Activated CD4-positive, alpha-beta T cell treated with anti-CD3 and anti-CD28 coated beads for 24 hours (primary cell): ENCODE data around the gene CST9L.

Source experiments
- DNase-seq, 2 donors: peaks; one replicate each; pipeline ENCODE4 v3.0.0-alpha.2; 2020; ENCODE audit warnings: low read depth in 2 of 2

The CST9L gene, protein sequence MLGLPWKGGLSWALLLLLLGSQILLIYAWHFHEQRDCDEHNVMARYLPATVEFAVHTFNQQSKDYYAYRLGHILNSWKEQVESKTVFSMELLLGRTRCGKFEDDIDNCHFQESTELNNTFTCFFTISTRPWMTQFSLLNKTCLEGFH

DNA sequence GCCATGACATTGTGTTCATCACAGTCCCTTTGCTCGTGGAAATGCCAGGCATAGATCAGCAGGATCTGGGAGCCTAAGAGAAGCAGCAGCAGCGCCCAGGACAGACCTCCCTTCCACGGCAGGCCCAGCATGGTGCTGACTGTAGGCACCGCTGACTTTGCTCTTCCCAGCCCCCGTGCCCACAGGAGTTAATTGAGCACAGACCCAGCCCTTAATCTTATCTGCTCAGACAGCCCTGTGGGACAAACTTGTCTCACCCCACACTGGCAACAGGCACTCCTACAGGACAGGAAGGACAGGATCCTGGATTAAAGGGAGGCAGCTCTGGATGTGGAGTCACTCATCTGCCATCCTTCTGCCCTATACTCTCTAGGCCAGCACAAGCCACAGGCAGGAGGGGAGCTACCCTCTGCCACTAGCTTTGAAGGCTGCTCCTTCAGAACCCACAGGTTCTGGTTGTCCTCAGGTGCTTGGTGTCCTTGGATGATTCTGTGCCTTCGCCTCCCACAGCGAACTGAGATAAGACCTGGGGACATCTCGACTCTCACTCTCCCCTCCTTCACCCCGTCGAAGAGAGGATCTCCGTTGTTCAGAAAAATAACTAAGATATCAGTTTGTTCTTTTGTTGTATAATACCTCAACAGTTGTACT, at the start of gene CST9L:
Gene CST9L (minus strand): TSS at position 165 of the 651 bp plus-strand sequence. CDS start 34 bp downstream, at position 131.
- DNase-seq = no peak

DNA sequence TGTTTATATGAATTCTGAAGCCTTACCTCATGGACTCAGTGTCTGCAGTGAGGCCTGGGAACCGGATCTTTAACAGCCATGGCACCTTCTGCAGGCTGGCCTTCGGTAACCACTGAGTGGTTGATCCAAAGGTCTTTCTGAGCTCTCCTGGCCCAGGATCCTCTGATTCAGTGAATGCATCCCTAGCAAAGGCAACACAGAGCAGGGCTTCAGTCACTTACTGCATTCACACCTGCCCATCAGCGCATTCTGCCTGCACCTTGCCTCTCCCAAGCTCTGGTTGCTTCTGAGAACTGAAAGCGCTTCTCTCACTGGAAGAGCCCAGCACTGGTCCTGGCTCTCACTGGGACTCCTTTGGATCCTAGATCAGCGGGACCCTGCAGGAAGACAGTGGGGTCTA, 45.9 kb upstream of the CST9L start:
- DNase-seq = no peak

DNA sequence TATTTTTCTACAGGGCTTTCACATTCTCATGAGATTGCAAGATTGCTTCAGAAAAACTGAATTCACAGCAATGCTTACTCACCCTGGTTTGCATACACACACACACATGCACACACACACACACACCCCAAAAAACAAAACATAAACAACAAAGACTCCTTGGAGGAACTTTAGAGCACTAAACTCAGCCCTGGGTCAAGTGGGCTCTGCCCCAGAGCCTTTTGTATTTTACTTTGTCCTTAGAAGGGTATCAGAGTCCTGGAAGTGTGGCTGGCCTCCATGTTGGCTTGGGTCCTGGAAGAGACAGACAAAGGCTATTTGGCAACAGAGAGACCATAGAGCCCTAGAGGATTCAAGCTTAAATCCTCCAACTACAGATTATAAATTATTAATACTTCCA, 45.4 kb upstream of the CST9L start:
- DNase-seq = no peak

DNA sequence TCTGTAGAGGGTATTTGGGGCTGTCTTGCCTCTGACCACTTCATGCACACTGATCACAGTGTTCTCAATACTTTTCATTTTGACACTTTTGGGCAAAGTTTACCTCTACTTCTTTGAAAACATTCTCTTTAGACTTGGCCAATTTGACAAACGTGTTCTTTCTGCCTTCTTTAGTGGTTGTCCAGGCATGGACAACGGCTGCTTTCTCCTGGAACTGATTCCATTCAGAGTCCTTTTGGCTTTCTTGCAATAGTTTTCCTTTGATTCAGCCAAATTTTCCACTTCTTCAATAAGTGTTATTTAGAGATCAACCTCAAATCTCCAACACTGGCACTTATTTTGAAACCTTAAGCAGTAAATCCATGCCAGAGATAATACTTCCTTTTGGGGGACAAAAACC, 44.1 kb upstream of the CST9L start:
- DNase-seq = no peak

DNA sequence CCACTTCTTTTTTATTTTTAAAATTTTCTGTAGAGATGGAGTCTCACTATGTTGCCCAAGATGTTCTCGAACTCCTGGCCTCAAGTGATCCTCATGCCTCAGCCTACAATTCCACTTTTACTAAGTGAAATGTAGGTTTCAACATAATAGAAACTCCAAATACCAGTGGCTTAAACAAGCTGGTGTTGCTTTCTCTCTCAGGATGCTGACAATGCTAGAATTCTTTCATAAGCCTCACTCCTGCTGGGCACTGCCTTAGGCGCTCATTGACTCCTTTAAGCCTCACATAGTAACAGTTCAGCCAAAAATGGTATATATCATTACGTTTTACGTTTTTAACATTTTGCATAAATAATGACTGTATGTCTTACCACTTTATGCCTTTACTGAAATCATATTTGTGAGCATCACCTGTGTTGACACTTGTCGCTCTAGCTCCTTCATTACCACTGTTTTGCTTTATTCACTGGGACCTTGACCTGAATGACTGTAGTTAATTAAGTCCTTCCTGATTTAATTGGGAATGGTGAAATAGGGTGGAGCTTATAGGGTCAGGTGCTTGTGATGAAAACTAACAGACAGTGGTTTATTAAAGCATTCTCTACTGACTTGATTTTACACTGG, 41.3 kb upstream of the CST9L start:
- DNase-seq = no peak

DNA sequence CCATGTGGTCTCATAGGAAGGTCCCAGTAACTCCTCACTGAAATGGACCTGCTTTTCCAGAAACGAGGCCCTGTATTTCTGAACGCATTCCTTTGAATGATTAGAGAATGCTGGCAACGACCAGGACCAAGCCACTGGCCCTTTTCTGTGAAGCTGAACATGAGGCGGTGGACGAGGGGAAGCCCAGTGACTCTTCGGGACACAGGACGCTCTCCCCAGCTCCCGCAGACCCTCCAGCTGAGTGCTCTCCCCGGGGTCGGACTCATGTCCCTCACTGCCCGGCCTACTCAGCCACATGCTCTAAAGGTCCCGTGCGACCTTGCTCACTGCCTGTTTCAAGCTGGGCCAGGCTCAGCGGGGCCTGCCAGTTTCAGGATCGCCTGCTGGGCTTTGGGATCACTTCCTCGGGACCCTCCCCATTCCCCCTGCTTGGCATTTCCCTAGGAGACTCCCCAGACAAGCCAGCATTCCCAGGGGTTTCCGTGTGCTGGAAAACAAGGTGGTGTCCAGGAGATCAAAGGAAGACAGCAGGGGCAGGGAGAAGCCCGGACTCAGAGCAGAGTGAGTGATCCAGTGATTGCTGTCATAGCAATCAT, 40.1 kb upstream of the CST9L start:
- DNase-seq = no peak

DNA sequence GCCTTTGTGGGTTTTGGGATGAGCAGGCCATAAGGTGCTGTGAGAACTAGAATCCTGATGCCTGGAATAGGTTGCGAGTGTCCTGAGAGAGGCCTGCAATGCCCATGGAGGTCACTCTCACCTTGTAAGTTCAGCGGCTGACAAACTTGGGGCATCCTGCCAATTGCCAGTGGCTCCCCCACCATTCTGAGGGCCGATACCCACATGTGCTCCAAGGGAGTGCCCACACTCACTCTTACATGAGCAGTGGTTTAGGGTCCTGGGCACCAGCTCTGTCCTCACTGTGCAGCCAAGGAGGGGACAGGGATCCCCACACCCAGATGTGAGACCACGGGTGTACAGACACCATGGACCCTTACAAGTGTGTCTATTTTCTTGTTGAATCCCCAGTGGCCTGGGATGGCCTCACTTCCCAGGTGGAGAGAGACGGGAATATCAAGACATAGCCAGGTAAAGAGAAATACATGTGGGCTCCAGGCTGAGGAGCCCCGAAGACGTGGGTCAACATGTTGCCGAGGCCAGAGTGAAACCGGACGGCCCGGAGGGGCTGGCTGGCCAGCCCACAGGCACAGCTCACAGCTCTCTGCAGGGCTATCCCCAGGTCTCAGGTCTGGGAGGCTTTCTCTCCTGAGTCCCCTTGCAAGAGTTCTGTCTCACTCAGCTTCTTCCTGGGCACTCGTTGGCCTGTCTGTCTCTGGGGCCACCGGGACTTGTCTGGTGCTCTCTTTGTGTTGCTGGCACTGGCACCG, 39.4 kb upstream of the CST9L start:
- no peak for DNase-seq

DNA sequence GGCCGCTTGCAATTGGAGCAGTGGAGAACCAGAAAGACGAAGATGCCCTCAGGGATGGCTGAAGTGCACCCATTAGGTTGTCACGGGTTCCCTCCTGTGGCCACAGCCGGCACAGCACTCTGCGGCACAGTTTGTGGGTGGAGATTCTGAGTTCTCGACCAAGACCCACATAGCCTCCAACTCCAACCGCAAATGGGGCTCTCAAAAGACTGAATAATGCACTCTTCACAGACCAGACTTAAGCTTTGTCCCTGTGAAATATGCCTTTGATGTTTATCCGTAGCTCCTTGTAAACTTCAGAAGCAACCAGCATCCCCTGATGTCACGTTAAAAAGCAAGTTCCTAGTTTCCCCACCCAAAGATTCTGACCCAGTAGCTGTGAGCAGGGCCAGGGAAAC, 38.4 kb upstream of the CST9L start:
- DNase-seq = peak; percentile 43 to 62

DNA sequence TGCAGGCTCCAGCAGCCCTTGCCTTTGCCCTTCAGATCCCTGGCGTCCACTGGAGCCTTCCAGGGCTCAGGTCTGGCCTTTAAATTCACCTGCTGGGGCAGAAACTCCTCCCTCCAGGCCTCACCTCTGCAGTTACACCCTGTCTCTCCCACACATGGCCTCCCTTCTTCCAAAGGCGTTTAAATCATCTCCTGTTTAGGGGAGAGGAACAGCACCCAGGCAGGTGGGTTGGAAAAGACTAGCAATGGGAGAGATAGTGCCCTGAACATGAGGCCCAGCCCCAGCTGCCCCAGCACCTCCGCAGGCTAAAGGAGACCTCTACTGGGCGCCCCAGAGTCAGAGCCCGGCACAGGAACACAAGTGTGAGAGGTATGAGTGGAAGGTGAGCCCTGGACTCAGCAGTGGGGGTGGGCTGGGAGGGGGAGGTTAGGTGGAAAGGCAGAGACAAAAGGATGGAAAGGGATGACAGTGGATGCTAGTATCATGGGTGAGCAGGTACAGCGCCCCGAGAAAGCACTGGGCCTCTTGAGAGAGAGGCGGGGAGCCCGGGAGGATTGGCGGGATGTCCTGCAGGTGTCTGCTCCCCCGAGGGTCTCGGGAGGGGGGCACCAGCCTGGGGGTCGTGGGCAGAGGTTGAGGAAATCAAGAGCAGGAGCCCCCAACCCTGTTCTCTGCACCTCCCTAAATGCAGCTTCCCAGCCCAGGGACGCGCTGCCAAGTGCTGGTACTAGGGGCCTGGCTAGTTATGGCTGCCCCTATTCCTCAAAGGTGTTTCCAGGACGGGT, 37.8 kb upstream of the CST9L start, which contains the start of gene CST9:
Gene CST9 (minus strand): TSS at position 51 of the 785 bp plus-strand sequence. CDS start 53 bp downstream, outside the sequence.
- no peak for DNase-seq

DNA sequence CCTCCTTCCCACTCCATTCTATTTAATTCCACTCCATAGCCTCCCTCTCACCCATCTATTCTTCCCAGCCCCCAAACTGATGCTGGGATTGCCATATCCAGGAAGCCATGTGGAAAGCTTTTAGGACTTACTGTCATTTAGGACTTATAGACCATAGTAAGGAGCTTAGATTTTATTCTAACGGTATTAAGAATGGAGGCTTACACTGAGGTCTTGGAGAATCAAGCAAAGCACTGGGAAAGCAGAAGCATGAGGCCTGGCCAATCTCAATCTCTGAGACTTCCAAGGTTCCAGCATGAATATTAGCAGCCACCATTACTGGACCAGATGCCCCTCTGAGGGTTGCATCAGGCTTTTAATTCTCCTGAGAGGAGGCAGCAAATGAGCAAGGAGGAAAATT, 36.0 kb upstream of the CST9L start:
- no peak for DNase-seq

DNA sequence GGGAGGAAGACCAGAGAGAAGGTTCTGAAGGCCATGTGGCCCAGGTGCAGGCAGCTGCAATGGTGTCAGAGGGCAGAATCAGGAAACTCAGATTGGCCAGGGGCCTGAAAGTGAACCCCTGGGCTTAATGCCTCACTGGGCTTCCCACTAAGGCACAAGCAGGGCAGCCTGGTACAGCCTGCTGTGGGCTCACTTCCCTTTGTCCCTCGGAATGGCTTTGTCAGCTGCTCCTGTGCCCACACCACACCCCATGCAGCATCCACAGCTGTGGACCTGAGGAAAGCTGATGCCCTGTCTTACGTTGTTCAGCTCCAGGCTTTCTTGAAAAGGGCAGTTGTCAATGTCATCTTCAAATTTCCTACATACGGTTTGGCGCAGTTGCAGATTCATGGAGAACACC, 35.0 kb upstream of the CST9L start:
- DNase-seq = no peak

DNA sequence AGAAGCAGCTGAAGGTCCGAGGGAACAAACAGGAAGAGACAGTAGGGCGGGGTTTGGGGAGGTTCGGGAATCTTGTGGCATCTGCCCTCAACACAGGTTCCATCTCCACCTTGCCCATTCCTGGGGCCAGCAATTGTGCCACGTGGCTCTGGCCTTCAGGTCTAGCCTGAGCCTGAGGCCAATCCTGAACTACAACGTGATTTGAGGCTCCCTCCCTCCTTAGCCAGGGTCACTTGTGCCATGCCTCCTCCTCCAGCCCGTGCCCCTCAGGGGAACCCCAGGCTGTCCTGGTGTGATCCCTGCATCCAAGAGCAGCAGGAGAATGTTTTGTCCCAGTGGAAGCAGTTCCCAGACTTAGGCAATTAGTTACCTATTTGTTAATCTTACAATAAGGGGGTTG, 34.4 kb upstream of the CST9L start:
- DNase-seq = no peak

DNA sequence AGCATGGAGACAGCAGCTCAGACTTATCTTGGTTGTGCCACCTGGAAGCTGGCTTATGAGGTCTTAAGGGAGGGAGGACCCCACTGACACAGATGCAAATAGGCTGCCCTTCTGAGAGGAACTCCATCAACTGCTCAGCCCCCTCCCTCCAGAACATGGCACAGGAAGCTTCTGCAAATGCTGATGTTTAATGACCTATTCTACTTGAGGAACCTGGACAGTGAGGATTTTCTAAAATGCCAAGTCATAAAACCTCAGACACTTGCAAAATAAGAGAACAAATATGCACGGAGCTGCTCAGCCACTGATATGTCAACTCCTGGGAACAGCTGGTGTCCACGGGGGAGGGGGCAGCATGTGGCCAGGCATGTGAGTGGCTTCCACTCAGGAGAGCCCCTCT, 34.0 kb upstream of the CST9L start:
- DNase-seq = no peak

DNA sequence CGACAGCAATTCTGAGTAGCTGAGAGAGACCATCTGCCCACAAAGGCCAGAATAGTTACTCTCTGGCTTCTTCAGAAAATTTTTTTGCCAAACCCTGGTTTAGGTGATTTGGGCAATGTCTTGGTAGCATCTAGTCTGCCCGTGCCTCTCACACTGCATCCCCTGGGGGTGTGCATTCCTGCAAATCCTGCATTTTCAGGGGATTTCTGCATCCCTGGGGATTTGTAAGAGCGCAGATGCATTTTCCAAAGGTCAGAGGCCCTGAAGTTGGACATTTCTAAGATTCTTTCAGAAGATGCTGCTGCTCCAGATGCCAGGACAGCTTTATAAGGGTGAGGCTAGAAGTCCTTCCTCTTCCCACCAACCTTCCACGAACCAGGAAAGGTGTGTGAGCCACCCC, 33.4 kb upstream of the CST9L start:
- DNase-seq = no peak

DNA sequence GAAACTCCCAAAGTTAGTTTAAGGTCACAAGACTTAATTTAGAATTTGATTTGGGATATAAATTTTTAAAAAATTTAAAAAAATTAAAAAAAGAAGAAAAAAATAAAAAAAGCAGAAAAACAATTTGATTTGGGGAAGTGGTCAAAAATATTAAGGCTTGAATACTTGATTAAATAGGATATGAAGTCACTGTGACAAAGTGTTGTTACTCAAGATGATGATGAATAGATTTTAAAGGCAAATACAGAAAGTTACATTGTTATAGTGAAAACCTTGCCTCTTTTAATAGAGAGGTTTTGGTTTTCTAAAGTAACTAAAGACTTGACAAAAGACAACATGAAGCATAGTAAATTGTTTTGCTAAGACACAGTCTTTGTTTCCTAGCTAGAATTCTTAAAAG, 30.2 kb upstream of the CST9L start:
- no peak for DNase-seq

DNA sequence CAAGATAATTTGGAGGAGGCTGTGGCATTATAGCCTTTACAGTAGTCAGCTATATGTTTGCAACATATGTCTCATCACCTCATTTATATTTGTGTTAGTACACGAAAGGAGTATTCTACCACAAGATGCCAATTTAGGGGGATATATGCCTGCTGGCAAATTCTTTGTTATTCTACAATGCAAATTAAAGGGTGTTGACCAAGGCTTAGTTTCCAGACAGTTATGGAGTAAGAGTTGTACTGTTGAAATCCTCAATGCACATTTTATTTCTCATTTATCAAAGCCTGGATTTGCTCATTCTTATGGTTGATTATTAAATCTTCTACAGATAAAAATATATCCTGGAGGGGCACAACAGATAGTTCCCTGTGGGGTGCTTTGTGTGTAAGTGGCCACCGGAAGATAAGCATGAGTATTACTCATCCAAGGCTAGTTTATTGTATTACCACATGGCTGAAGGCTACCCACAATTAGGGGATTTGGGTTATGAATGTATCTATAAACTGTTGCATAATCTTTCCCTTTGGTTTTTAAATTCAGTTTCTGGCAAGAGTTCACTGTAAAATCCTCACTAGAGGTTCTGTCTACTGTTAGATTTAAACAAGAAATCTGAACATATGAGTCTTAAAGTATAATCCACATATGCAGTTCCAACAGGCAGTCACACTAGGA, 28.4 kb upstream of the CST9L start:
- no peak for DNase-seq

DNA sequence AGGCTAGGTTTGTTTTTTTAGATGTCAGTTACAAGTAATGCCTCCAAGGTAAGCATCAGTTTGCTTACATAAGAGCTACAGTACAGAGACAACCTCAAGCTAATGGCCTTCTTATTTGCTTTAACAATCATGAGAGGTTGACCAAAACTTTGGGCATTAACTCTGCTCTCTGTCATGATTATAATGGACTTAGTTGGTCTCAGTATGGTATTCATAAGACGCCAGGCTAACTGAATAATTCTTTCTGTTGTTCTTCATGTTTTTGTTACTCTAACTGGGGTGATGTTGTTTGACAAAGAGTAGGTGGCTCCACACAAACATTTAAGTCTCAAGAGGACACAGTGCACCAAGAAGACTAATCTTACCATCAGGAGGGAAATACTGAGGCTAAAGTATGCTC, 27.7 kb upstream of the CST9L start:
- DNase-seq = no peak

DNA sequence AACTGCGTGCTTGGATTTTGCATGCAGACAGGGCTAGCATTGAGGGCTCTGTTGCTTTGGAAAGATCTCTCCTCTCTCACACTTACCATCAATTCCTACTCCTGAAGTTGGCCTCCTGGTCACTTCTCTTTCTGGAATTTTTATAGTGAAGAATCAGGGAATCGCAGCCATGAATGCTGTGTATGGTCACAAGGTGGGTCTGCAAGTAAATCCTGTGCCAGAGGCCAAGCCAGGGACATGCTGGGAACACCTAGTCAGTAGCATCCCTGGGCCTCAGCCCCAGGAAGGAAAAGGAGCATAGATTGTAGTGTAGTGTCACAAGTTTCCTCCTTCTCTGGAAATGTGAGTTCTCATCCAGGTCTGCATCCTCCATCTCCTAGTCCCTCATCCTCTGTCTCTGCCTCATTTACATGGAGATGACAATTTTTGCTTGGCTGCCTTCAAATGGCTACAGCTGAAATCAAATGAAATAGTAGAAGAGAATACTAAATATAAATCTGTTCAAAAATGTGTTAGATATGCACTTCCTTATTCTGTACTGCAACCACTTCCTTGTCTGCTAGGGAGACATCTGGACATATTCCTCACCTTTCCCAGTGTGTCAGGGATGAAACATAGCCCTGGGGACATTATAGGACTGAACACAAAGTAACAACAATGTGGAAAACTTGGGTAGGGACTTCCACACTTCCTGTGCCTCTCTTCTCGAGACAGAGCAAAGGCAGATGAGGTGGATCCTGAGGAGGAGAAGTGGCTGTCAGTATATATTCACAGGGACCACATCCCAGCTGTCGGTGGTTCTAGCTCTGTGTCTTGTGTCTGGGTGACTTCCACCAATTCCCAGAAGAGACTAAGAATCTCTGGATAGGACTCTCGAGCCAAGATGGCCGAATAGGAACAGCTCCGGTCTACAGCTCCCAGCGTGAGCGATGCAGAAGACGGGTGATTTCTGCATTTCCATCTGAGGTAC, 20.4 kb upstream of the CST9L start:
- no peak for DNase-seq

DNA sequence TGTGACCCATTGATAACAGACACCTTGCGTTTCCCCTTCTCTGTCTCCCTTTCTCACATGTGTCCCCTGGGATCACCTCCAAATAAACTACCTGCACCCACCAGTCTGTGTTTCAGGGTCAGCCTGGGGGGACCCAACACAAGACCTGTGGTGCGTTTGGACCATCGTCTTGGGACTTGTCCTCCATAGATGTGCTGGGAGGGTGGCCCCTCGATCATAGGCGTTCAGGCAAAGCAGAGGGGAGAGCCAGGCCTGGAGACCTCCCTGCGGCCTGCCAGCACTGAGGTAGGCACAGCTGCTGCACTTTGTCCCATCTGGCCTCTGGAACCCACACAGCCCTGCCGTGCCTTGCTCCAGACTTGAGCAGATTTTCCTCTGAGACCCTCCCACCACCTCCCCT, 19.3 kb upstream of the CST9L start:
- no peak for DNase-seq
